ENCODE results near the gene SRSF4. TPM values are rescaled to one million over a fixed set of nuclear protein-coding genes. Genes with fewer than 3 reads are reported as not detected.

SRSF4 gene
- total and polyA plus RNA-seq, 4 donors, result 56.7 to 69.3 (median 67.7) TPM

GRCh38 chr1:29122682-29123052 is 59.0 kb downstream of the SRSF4 start:
- WGBS, 2 donors, result 3 to 6% methylated on average over 30 to 34 of the region's 34 CpGs
- peak overlapping the region; percentile 43 to 87 for H3K27ac ChIP-seq (ENCODE audit: low read depth in 1 of 2, low read length in 1 of 2)
- DNase-seq (peak in 2 of 3 donors; percentile 43 to 57), ATAC-seq (ENCODE audit: insufficient read depth, low FRiP score) (peak; percentile 42)
- peak overlapping the region; percentile 46 for H3K4me3 ChIP-seq
- H3K36me3 ChIP-seq (ENCODE audit: control insufficient read depth in 4 of 4, insufficient read depth in 4 of 4, low read length in 4 of 4), result peaks cover 0 to 4% (median 1%) of the 10 kb centered on the region in 4 donors
- TF ChIP-seq CTCF (IDR thresholded peaks at IDR 0.05; ENCODE audit: control extremely low read depth, extremely low read depth), result no peak
- peaks cover 0 to 33% (median 16%) of the 10 kb centered on the region in 5 donors for H3K4me1 ChIP-seq (ENCODE audit: control insufficient read depth in 5 of 5, insufficient read depth in 5 of 5, low read length in 5 of 5)
- H3K27me3 ChIP-seq (ENCODE audit: control insufficient read depth in 3 of 3, insufficient read depth in 3 of 3, low read length in 2 of 3), result peaks cover 0 to 13% (median 0%) of the 10 kb centered on the region in 3 donors
- peak overlapping the region; percentile 37 to 49 for H3K9ac ChIP-seq (ENCODE audit: insufficient read depth in 1 of 2, low read length in 2 of 2)
- H3K9me3 ChIP-seq (ENCODE audit: control insufficient read depth in 4 of 4, insufficient read depth in 3 of 4, low read length in 3 of 4), result no peaks in the 10 kb centered on the region

GRCh38 chr1:29121936-29122681 is 59.6 kb downstream of the SRSF4 start:
- DNase-seq (peak; percentile 73 to 81 (median 73)), ATAC-seq (ENCODE audit: insufficient read depth, low FRiP score) (no peak)
- Histone ChIP-seq H3K36me3 (ENCODE audit: control insufficient read depth in 4 of 4, insufficient read depth in 4 of 4, low read length in 4 of 4) (peaks cover 0 to 5% (median 4%) of the 10 kb centered on the region in 4 donors), H3K27me3 (ENCODE audit: control insufficient read depth in 3 of 3, insufficient read depth in 3 of 3, low read length in 2 of 3) (peaks cover 0 to 13% (median 0%) of the 10 kb centered on the region in 3 donors), H3K4me1 (ENCODE audit: control insufficient read depth in 5 of 5, insufficient read depth in 5 of 5, low read length in 5 of 5) (peaks cover 0 to 33% (median 16%) of the 10 kb centered on the region in 5 donors), H3K4me3 (peak overlapping the region; percentile 46), H3K9me3 (ENCODE audit: control insufficient read depth in 4 of 4, insufficient read depth in 3 of 4, low read length in 3 of 4) (no peaks in the 10 kb centered on the region), H3K9ac (ENCODE audit: insufficient read depth in 1 of 2, low read length in 2 of 2) (no peak overlapping the region), H3K27ac (ENCODE audit: low read depth in 1 of 2, low read length in 1 of 2) (peak overlapping the region; percentile 37 to 87)
- no peak for TF ChIP-seq CTCF (IDR thresholded peaks at IDR 0.05; ENCODE audit: control extremely low read depth, extremely low read depth)
- WGBS, 2 donors, result 1 to 2% methylated on average over 49 to 81 of the region's 81 CpGs

GRCh38 chr1:29121516-29121935 is 60.2 kb downstream of the SRSF4 start:
- H3K36me3 ChIP-seq (ENCODE audit: control insufficient read depth in 4 of 4, insufficient read depth in 4 of 4, low read length in 4 of 4), result peaks cover 0 to 7% (median 4%) of the 10 kb centered on the region in 4 donors
- peaks cover 0 to 33% (median 16%) of the 10 kb centered on the region in 5 donors for H3K4me1 ChIP-seq (ENCODE audit: control insufficient read depth in 5 of 5, insufficient read depth in 5 of 5, low read length in 5 of 5)
- peak overlapping the region in 1 of 2 donors; percentile 87 for H3K27ac ChIP-seq (ENCODE audit: low read depth in 1 of 2, low read length in 1 of 2)
- peaks cover 0 to 13% (median 0%) of the 10 kb centered on the region in 3 donors for H3K27me3 ChIP-seq (ENCODE audit: control insufficient read depth in 3 of 3, insufficient read depth in 3 of 3, low read length in 2 of 3)
- no peak for TF ChIP-seq CTCF (IDR thresholded peaks at IDR 0.05; ENCODE audit: control extremely low read depth, extremely low read depth)
- H3K9me3 ChIP-seq (ENCODE audit: control insufficient read depth in 4 of 4, insufficient read depth in 3 of 4, low read length in 3 of 4), result no peaks in the 10 kb centered on the region
- H3K4me3 ChIP-seq, result no peak overlapping the region
- no peak overlapping the region for H3K9ac ChIP-seq (ENCODE audit: insufficient read depth in 1 of 2, low read length in 2 of 2)
- WGBS, 2 donors, result 1 to 4% methylated on average over 40 to 59 of the region's 59 CpGs
- DNase-seq, result peak in 2 of 3 donors; percentile 54 to 60
- no peak for ATAC-seq (ENCODE audit: insufficient read depth, low FRiP score)
